HG02840 (cell line): ENCODE measurements around the gene PRDM11.

Experiments used
- ATAC-seq: cut with Tn5 transposase; IDR thresholded peaks from one replicate; pipeline ENCODE4 v1.9.1; 2021; ENCODE audit warnings: mild to moderate bottlenecking, moderate library complexity, moderate number of reproducible peaks; ENCODE audit not compliant: unreplicated experiment, low FRiP score

The PRDM11 gene

GRCh38 chr11:45208135-45208534 lies 61.7 kb downstream of the PRDM11 start:
- ATAC-seq: no peak

- ATAC-seq: no peak
Measured at GRCh38 chr11:45209000-45209879, 62.8 kb downstream of the PRDM11 start.

- no peak for ATAC-seq
Measured at GRCh38 chr11:45209891-45210699, 63.7 kb downstream of the PRDM11 start.

GRCh38 chr11:45210846-45211245 lies 64.4 kb downstream of the PRDM11 start:
- ATAC-seq: no peak

- ATAC-seq: no peak
Measured at GRCh38 chr11:45211732-45212131, 65.3 kb downstream of the PRDM11 start.

- no peak for ATAC-seq
Measured at GRCh38 chr11:45212566-45213315, 66.3 kb downstream of the PRDM11 start.

- ATAC-seq: no peak
Measured at GRCh38 chr11:45213316-45213665, 66.9 kb downstream of the PRDM11 start.

- ATAC-seq: no peak
Measured at GRCh38 chr11:45213717-45214116, 67.3 kb downstream of the PRDM11 start.

- no peak for ATAC-seq
Measured at GRCh38 chr11:45215098-45215865, 68.8 kb downstream of the PRDM11 start.

GRCh38 chr11:45216031-45216430 lies 69.6 kb downstream of the PRDM11 start:
- no peak for ATAC-seq

GRCh38 chr11:45216901-45217300 lies 70.5 kb downstream of the PRDM11 start:
- no peak for ATAC-seq

- no peak for ATAC-seq
Measured at GRCh38 chr11:45217991-45218390, 71.6 kb downstream of the PRDM11 start.

GRCh38 chr11:45218705-45219104 lies 72.3 kb downstream of the PRDM11 start:
- ATAC-seq: no peak

- ATAC-seq: no peak
Measured at GRCh38 chr11:45219411-45219810, 73.0 kb downstream of the PRDM11 start.

GRCh38 chr11:45223496-45223895 lies 77.1 kb downstream of the PRDM11 start:
- ATAC-seq: no peak

GRCh38 chr11:45224766-45225165 lies 78.3 kb downstream of the PRDM11 start:
- ATAC-seq: no peak

GRCh38 chr11:45225277-45225676 lies 78.8 kb downstream of the PRDM11 start:
- no peak for ATAC-seq

- ATAC-seq: no peak
Measured at GRCh38 chr11:45225961-45226871, 79.8 kb downstream of the PRDM11 start.

GRCh38 chr11:45226901-45227300 lies 80.5 kb downstream of the PRDM11 start:
- no peak for ATAC-seq
